Right ventricle myocardium inferior (tissue), 1 donor: Measurements from ENCODE around the gene CHCHD10. TPM values are rescaled to one million over a fixed set of nuclear protein-coding genes. Genes with fewer than 3 reads are reported as not detected.

Experiments used
- ATAC-seq: fragments of 200-7000 bp; cut with Tn5 transposase; one replicate; pipeline ENCODE4 v1.9.1; 2020; ENCODE audit warnings: mild to moderate bottlenecking, moderate library complexity
- DNase-seq: peaks from one replicate; pipeline ENCODE4 v3.0.0; 2021; ENCODE audit errors: missing footprints
- intact Hi-C: fragments of 100-400 bp; cut with DNase I; formaldehyde crosslinking; loops from one replicate; pipeline ENCODE4 v1.11.0; 2022
- total RNA-seq: library from RNA; stranded (reverse); fragmentation: NEBNext Ultra II Directional; extraction: Animal tissue kit (Norgen Biotek cat#: 25700); gene quantifications from one replicate; pipeline ENCODE4 v1.2.1, GENCODE V29; 2021
- donor health status: DM: no; HTN: yes; CAD: no; lungs with severe emphysema.

Gene CHCHD10
- total RNA-seq, 1 donor from 2014 or later, result 1,642 TPM

GRCh38 chr22:23777776-23778576 lies 10.2 kb upstream of the CHCHD10 start:
- ATAC-seq (peak; percentile 53), DNase-seq (peak; percentile 66)
- intact Hi-C loops, result no loop called here

DNA sequence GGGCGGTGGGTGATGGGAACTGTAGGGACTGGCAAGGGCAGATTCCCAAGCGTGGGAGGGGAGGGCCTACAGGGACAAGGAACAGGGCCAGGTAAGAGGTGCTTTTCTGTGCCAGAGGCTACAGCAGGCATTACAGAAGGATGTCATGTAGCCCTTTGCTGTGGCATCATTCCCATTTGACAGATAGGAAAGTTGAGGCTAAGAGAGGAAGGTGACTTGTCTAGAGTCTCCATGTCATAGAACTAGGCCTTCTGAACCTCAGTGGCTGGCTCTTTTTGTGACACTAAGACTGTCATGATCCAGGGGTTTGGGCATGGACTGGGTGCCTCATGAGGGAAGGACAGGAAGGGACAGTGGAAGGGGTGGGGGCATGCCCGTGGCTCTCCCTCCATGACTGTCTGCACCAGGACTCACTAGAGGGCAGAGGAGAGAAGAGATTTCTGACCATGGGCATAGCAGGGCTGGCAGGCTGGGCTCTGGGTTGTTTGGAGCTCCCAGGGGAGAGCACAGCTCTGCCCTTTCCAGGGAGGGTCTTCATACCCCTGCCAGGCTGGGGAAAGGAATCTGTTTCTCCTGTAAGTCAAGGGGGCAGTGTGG lies 8.1 kb upstream of the CHCHD10 start:
- no peak for DNase-seq
- no peak for ATAC-seq
- intact Hi-C loops, result no loop called here

DNA sequence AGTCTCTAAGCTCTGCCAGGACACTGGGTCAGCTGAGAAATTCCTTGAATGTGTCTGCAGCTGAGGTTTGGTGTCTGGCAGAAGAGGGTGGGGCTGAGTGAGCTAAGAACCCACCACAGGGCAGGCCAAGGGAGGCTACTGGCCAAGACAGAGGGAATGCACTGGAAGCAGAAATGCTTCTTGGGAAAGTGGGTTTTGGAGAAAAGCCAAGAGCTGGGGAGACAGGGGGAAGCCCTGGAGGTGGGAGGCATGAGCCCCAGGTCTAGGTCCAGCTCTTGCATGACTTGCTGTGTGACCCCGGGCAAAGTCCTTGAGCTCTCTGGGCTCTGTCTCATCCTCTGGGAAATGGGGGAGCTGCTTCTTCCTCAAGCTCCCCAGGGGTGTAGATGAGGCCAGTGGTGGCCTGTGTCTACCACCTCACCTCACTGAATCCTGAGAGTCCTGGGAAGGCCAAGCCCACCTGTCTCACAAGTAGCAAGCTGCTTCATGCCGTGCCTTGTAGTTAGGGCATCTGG lies 7.2 kb upstream of the CHCHD10 start:
- DNase-seq (peak; percentile 57), ATAC-seq (no peak)
- intact Hi-C loops, result no loop called here

- ATAC-seq (no peak), DNase-seq (peak; percentile 41)
- intact Hi-C loops, result no loop called here
Observed at GRCh38 chr22:23774114-23774921, 6.5 kb upstream of the CHCHD10 start.

GRCh38 chr22:23773483-23774113 lies 5.8 kb upstream of the CHCHD10 start:
- no peak for DNase-seq
- peak; percentile 71 for ATAC-seq
- intact Hi-C loops, result no loop called here

- intact Hi-C loops, result no loop called here
- DNase-seq (peak; percentile 83), ATAC-seq (peak; percentile 33)
Observed at GRCh38 chr22:23772649-23773473, 5.1 kb upstream of the CHCHD10 start, which contains the start of gene MMP11. Gene MMP11, plus strand, starts transcription at chr22:23772849. Its CDS starts 22 bp downstream, at chr22:23772871.

DNA sequence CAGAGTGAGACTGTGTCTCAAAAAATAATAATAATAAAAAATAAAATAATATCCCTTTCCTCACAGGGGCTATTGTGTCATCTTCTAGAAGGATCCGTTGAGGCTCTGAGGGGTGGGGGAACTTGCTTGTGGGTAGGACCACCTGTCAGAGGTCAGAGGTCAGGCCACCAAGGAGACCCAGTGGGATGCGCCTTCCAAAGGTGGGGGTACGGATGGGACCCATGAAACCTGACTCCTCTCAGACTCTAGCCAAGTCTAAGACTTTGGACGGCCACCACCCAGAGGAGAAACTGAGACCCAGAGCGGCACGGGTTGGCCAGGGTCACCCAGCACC lies 4.5 kb upstream of the CHCHD10 start:
- DNase-seq, result no peak
- intact Hi-C loops, result no loop called here
- ATAC-seq, result no peak

DNA sequence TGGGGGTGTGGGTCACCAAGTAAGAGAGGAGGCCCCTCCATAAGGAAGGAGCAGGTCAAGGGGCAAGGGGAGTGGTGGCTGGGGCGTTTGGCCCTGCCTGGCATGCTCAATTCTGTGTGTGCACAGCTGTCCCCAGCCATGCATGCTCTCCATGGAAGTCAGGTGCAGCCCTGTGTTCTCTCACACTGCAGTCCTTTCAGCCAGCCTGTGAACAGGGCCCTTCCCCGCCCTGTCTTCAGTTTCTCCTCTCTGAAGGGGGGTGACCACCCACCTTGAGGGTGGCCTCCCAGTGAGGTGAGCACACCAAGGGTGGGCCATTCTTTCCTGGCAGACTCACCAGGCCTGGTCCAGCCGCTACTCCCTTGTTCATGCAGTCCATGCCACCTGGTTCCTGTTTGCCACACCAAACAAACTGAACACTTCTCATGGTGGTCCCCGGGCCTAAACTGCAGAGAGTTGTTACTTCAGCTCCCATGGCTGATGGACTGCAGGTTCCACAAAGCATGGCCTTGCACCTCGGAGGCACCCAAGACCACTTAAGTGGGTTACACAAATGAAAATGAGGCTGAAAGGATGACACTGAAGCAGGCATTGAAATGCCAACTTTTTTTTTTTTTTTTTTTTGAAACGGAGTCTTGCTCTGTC lies 1.7 kb upstream of the CHCHD10 start:
- intact Hi-C loops, result loop anchor here (2.0 to 5.0 kb wide), 3 partner anchors 17 to 142 kb away; partner anchors contain the start of gene SMARCB1
- ATAC-seq, result no peak

GRCh38 chr22:23767303-23767672 lies 484 bp downstream of the CHCHD10 start:
- ATAC-seq, result peak; percentile 0
- DNase-seq, result no peak
- intact Hi-C loops, result loop anchor here (5.0 kb wide), 2 partner anchors 80 to 140 kb away; no protein-coding TSS in a partner anchor

More for the DNA sequence above, 1.7 kb upstream of the CHCHD10 start:
- DNase-seq, result no peak

GRCh38 chr22:23764899-23765881 lies 2.6 kb downstream of the CHCHD10 start:
- DNase-seq, result peak; percentile 34
- intact Hi-C loops, result loop anchor here (5.0 kb wide), 2 partner anchors 82 to 138 kb away; no protein-coding TSS in a partner anchor
- ATAC-seq, result no peak

DNA sequence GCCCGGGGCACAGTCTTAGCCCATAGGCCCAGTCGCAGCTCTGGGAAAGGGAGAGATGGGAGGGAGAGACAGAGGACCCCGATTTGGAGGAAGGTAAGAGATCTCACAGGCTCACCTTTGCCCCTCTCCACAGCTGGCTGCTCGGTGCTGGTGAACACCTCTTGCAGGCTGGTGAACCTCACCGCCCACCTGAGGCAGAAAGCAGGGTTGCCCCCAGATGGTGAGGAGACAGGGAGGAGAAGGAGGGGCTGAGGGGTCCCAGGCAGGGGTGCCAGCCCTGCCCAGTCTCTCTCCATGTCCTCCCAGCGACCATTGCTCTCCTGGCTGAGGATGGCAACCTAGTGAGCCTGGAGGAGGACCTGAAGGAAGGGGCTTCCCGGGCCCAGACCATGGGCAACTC lies 3.8 kb downstream of the CHCHD10 start:
- DNase-seq (peak; percentile 27), ATAC-seq (no peak)
- intact Hi-C loops, result no loop called here

GRCh38 chr22:23763579-23763945 lies 4.2 kb downstream of the CHCHD10 start:
- intact Hi-C loops, result no loop called here
- no peak for ATAC-seq
- DNase-seq, result peak; percentile 69

DNA sequence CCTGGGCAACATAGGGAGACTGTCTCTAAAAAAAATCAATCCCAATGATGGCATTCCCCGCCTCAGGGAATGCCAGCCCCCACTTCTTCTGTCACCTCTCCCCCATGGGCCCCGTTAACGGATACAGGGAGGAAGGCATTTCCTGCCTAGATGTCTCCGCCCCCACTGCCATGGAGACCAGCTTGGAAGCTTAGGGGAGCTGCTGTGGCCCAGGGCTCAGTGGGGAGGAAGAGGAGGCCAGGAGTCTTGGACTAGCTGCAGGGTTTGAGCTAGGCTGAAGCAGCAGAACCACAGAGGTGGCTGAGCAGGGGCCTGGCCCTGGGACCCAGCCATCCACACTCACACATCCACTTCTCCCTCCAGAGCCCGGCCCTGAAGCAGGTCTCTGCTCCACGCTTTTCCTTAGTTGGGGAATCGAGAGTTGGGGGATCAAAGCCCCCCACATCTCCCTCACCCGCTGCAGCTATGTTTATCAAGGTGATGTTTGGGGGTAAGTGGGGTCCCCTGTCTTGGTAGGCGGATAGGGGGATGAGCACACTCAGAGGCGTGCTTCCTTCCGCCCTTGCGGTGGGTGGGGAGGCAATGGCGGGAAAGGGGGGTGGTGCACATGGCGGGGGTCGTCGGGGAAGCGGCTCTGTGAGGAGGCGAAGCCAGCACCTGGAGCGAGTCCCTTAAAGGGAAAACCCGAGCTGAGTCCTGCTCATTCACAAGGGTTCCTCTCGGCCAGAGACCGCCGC lies 4.8 kb downstream of the CHCHD10 start, which contains the start of gene C22orf15:
Gene C22orf15, plus strand, starts transcription at position 149 of the 737 bp plus-strand sequence. Its CDS starts 317 bp downstream, at position 466.
- ATAC-seq (no peak), DNase-seq (peak; percentile 37)
- intact Hi-C loops, result no loop called here

GRCh38 chr22:23760056-23760455 lies 7.7 kb downstream of the CHCHD10 start:
- intact Hi-C loops, result no loop called here
- DNase-seq (no peak), ATAC-seq (no peak)

DNA sequence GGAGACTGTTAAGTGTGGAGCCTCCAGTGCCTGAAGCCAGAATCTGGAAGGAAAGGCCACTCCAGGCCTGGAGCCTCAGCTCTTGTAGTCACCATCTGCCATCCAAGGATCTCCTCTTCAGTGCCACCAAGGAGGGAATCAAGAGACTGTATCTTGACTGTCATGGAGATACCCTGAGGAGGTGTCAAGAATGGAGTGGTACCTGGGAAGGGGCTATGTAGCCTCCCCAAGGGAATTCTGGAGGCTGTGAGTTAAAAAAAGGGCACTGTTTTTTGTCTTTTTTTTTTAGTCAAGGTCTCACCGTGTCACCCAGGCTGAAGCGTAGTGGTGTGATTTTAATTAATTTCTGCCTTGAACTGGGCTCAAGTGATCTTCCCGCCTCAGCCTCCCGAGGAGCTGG lies 8.2 kb downstream of the CHCHD10 start:
- ATAC-seq, result no peak
- DNase-seq, result no peak
- intact Hi-C loops, result no loop called here

DNA sequence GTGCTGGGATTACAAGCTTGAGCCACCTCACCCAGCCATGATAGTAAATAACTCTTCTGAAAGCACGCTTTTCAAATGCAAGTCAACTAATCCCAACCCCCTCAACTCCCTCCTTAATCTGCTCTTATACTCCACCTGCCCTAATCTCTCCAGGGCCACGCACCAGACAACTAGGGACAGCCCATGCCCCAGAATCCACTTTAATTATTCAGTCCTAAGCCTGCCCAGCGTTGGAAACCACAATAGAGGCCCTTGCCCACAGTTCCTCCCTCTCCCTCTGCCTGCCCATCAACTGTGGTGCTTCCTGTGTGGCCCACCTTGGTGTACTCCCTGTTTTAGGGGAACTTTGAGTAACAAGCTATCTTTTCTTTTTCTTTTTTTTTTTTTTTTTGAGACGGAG lies 10.9 kb downstream of the CHCHD10 start:
- ATAC-seq (no peak), DNase-seq (no peak)
- intact Hi-C loops, result no loop called here
